HEK293T (cell line): Measurements from ENCODE around the gene RFFL.

Experiments used
- ARNT ChIP-seq: fragments of 450-650 bp; IDR thresholded peaks from 2 replicates; pipeline ENCODE4 v1.6.1; 2017; ENCODE audit warnings: mild to moderate bottlenecking
- BHLHE40 ChIP-seq: fragments of 450-650 bp; IDR thresholded peaks from 2 replicates; pipeline ENCODE4 v1.6.1; 2016; ENCODE audit warnings: mild to moderate bottlenecking, moderate library complexity, borderline replicate concordance
- CTBP1 ChIP-seq: fragments of 450-650 bp; IDR thresholded peaks from 2 replicates; pipeline ENCODE4 v1.6.1; 2016; ENCODE audit warnings: borderline replicate concordance
- ELF4 ChIP-seq: fragments of 450-650 bp; IDR thresholded peaks from 2 replicates; pipeline ENCODE4 v1.6.1; 2017; ENCODE audit warnings: antibody characterized with exemption
- FOXA1 ChIP-seq: fragments of 450-650 bp; IDR thresholded peaks from 2 replicates; pipeline ENCODE4 v1.6.1; 2016; ENCODE audit warnings: mild to moderate bottlenecking
- FOXM1 ChIP-seq: fragments of 450-650 bp; IDR thresholded peaks from 2 replicates; pipeline ENCODE4 v1.6.1; 2017; ENCODE audit warnings: mild to moderate bottlenecking, borderline replicate concordance
- HDGF ChIP-seq: fragments of 450-650 bp; IDR thresholded peaks from 2 replicates; pipeline ENCODE4 v1.6.1; 2017; ENCODE audit warnings: antibody characterized with exemption, borderline replicate concordance
- L3MBTL2 ChIP-seq: fragments of 450-650 bp; conservative IDR thresholded peaks from 2 replicates; pipeline ENCODE4 v1.6.1; 2016; ENCODE audit warnings: mild to moderate bottlenecking
- NFRKB ChIP-seq: fragments of 450-650 bp; IDR thresholded peaks from 2 replicates; pipeline ENCODE4 v1.6.1; 2016; ENCODE audit warnings: mild to moderate bottlenecking, moderate library complexity
- SP1 ChIP-seq: fragments of 450-650 bp; IDR thresholded peaks from 2 replicates; pipeline ENCODE4 v1.6.1; 2017
- TARDBP ChIP-seq: fragments of 450-650 bp; IDR thresholded peaks from 2 replicates; pipeline ENCODE4 v1.6.1; 2016
- ZNF384 ChIP-seq: fragments of 450-650 bp; IDR thresholded peaks from 2 replicates; pipeline ENCODE4 v1.6.1; 2016

- no peak for TF ChIP-seq CTBP1
- TF ChIP-seq ARNT = no peak
- no peak for TF ChIP-seq ELF4
- no peak for TF ChIP-seq FOXM1
- no peak for TF ChIP-seq BHLHE40
- no peak for TF ChIP-seq HDGF
- no peak for TF ChIP-seq FOXA1
- no peak for TF ChIP-seq L3MBTL2
- TF ChIP-seq NFRKB = no peak
- TF ChIP-seq SP1 = no peak
- no peak for TF ChIP-seq ZNF384
- TF ChIP-seq TARDBP = no peak
These were observed 46.5 kb downstream of the RFFL start for GRCh38 chr17:35017021-35017420.
